GM13976 (cell line): ENCODE measurements around the gene PDAP1.
"Not testable (repeated sequence)": the region's sequence is repeated elsewhere in the genome, so short reads cannot be mapped to it uniquely, and the experiment has no call there.

Experiments
- DNase-seq: peaks from one replicate; pipeline ENCODE4 v3.0.0; 2012; ENCODE audit warnings: low spot score
- in situ Hi-C: fragments of 300-500 bp; cut with MboI; formaldehyde crosslinking; loops from one replicate; pipeline ENCODE4 v1.12.0; 2022; ENCODE audit warnings: low sequenced_read_pairs, mixed read lengths, inconsistent platforms; ENCODE audit not compliant: unreplicated experiment
- TF ChIP-seq, protein P1 (sequence below): IDR thresholded peaks from 2 replicates; pipeline ENCODE4 v1.5.1; 2012; ENCODE audit warnings: borderline replicate concordance, mild to moderate bottlenecking; ENCODE audit not compliant: insufficient read depth; ENCODE audit errors: extremely low read depth, missing control alignments, control extremely low read depth

The PDAP1 gene

DNA sequence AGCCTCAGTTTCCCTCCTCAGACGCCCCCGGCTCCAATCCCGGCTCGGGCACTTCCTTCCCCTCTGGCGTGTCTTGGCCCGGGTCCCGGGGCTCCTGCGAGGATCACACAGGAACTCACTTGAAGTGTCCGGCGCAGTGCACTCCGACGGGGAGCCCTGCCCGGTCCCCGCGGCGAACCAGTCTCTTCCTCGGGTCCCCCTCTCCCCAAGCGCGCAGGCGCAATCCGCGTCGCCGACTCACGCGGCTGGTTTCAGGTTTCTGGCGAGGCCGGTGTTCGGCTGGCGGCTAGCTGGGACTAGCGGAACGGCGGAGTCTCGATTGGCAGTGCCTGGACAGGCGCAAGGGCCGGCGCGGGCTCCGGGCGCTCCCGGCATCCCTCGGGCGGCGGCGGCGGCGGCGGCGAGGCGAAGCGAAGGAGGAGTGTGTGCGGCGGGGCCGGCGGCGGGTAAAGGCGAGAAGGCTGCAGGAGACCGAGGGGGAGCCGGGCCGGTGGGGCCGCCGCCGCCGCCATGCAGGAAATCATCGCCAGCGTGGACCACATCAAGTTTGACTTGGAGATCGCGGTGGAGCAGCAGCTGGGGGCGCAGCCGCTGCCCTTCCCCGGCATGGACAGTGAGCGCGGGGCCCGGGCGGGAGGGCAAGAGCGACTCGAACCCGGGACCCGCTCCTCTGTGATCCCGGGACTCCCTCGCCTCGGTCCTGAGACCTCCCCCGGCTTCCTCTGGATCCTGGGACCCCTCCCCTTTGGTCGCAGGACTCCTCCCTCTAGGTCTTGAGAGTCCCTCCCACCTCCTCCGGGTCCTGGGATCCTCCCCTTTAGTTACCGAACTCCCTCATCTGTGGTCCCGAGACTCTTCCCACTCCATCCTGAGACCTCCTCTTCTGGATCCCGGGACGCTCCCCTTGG, 30.4 kb upstream of the PDAP1 start, which contains the start of the genes CPSF4 and PTCD1:
CPSF4 (plus strand) TSS at position 371 of the 908 bp plus-strand sequence; CDS start at position 511, 140 bp downstream.
PTCD1 (minus strand) TSS at position 226 of the 908 bp plus-strand sequence. CDS start 3,556 bp downstream, outside the sequence.
- DNase-seq: peak; percentile 99
- in situ Hi-C loops: no loop called here
- TF ChIP-seq, protein P1, sequence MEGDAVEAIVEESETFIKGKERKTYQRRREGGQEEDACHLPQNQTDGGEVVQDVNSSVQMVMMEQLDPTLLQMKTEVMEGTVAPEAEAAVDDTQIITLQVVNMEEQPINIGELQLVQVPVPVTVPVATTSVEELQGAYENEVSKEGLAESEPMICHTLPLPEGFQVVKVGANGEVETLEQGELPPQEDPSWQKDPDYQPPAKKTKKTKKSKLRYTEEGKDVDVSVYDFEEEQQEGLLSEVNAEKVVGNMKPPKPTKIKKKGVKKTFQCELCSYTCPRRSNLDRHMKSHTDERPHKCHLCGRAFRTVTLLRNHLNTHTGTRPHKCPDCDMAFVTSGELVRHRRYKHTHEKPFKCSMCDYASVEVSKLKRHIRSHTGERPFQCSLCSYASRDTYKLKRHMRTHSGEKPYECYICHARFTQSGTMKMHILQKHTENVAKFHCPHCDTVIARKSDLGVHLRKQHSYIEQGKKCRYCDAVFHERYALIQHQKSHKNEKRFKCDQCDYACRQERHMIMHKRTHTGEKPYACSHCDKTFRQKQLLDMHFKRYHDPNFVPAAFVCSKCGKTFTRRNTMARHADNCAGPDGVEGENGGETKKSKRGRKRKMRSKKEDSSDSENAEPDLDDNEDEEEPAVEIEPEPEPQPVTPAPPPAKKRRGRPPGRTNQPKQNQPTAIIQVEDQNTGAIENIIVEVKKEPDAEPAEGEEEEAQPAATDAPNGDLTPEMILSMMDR: no peak

DNA sequence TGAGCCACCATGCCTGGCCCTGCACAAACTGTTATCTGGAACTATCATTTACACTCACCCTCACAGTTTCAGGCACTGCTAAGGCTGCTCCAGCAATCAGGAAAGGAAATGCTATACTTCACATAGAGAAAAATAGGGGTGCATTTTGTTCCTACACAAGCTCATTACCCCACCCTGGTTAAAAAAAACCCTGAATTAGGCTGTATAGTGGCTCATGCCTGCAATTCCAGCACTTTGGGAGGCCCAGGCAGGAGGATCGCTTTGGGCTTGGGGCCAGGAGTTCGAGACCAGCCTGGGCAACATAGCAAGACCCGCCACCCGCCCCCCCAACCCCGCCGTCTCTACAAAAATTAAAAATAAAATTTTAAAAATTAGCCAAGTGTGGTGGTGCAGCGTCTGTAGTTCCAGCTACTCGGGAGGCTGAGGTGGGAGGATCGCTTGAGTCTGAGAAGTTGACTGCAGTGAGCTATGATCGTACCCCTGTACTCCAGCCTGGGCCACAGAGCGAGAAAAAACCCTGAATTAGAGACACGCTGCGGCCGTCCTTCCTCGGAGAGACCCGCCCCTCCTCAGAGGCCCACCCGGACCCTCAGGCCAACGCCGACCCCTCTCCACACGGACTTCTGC, 29.7 kb upstream of the PDAP1 start:
- DNase-seq: no peak
- TF ChIP-seq, protein P1: no peak
- in situ Hi-C loops: no loop called here

DNA sequence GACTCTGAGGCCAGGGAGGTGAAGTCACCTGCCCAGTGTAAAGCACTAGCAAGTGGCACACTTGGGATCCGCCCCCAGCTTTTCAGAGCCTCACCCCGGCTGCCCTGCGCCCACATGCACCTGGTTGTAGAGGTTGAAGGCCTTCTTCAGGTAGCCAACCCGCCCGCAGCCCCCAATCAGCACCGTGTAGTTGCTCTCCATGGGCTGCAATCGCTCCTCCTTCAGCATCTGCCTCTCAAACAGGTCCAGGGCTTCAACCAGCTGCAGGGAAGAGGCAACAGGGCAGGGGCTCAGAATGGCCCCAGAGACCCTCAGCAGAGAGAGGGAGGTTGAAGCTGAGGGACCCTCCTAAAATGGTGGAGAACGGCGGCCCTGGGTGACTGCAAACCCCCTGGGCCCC, 24.8 kb upstream of the PDAP1 start:
- DNase-seq: no peak
- in situ Hi-C loops: no loop called here
- TF ChIP-seq, protein P1: no peak

DNA sequence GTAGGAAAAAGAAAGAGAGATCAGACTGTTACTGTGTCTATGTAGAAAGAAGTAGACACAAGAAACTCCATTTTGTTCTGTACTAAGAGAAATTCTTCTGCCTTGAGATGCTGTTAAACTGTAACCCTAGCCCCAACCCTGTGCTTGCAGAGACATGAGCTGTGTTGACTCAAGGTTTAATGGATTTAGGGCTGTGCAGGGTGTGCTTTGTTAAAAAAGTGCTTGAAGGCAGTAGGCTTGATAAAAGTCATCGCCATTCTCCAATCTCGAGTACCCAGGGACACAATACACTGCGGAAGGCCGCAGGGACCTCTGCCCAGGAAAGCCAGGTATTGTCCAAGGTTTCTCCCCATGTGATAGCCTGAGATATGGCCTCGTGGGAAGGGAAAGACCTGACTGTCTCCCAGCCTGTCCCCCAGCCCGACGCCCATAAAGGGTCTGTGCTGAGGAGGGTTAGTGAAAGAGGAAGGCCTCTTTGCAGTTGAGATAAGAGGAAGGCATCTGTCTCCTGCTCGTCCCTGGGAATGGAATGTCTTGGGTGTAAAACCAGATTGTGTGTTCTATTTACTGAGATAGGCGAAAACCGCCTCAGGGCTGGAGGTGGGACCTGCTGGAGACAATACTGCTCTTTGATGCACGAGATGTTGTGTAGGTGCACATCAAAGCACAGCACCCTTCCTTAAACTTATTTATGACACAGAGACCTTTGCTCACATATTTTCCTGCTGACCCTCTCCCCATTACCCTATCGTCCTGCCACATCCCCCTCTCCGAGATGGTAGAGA, 23.6 kb upstream of the PDAP1 start:
- DNase-seq, in situ Hi-C loops: not testable (repeated sequence)

DNA sequence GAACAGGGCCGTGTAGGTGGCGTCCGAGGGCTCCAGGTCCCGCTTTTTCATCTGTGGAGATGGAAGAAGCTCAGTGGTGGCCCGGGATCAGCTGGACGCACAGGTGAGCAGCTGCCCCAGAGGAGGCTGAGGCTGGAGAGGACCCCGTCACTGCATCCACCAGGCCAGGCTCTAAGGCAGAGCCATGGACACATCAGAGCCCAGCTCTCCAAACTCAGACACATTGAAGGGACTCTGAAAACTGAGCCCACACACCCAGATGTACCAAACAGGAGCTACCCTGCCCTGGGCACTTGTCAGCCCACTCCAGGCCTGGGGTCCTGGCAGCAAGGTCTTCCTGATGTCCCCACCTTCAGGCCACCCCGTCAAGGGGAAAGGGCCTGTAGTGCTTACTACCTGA, 21.4 kb upstream of the PDAP1 start:
- TF ChIP-seq, protein P1: no peak
- DNase-seq: no peak
- in situ Hi-C loops: no loop called here

DNA sequence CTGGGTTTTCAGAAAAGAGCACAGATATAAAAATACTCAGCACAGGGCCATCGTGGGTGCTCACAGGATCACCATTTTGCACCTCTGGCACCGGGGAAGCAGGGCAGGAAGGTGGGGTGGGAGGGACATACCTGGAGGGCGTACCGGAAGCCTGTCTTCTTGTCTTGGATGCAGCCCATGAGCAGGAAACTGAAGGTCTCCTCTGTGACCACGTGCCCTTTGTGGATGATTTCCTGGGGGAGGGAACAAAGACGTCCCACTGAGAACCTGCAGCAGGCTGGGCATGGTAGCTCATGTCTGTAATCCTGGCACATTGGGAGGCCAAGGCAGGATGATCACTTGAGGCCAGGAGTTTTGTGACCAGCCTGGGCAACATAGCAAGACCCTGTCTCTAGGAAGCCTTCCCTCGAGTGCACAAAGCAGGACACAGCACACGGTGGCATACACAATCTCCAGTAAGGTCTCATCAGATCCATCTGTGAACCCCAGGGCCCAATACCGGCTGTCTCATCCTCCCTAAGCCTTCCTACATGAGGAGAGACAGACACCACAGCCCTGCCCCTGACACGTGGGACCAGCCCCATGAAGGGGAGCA, 20.7 kb upstream of the PDAP1 start:
- no peak for DNase-seq
- TF ChIP-seq, protein P1: no peak
- in situ Hi-C loops: no loop called here
